K562 (cell line): ENCODE data around the gene SLX4IP. TPM values are rescaled to one million over a fixed set of nuclear protein-coding genes. Genes with fewer than 3 reads are reported as not detected.

ENCODE experiments used
- ATAC-seq: fragments of 200-7000 bp; cut with Tn5 transposase; 3 replicates; pipeline ENCODE4 v1.9.1; 2020; ENCODE audit warnings: moderate library complexity
- BruUV-seq: library from RNA; stranded (reverse); fragments of 400-500 nt; replicated peaks from 2 replicates; lab custom pipeline; 2021; lab: Mats Ljungman, UMichigan
- CTCF ChIA-PET: fragments of 300-600 bp; formaldehyde crosslinking; extraction: SDS; loops from one replicate; lab custom pipeline; 2021; ENCODE audit warnings: low intra/inter-chr PET ratio; lab: Yijun Ruan, JAX
- POLR2A ChIA-PET: fragments of 300-600, 350-650 bp; sonication (Branson Sonifier 250); formaldehyde crosslinking; extraction: SDS; loops from one replicate; lab custom pipeline; 2021; ENCODE audit warnings: antibody characterized with exemption, inconsistent platforms; lab: Yijun Ruan, JAX
- DNase-seq, 4 experiments: peaks; one replicate each; pipeline versions ENCODE4 v3.0.0 to v3.0.0-alpha.2; 2011 to 2018; ENCODE audit warnings: low spot score in 3 of 4, mixed read lengths in 3 of 4; ENCODE audit errors: extremely low read depth in 1 of 4
- FAIRE-seq: peaks from 2 replicates; lab custom pipeline; 2011; peaks lifted over from hg19 to GRCh38; lab: Jason Lieb, UNC
- H2AFZ ChIP-seq: 2 replicates; pipeline ENCODE4 v1.6.0; 2011; ENCODE audit warnings: low read depth, low read length, control low read depth, inconsistent platforms
- H3K27ac ChIP-seq: fragments of 200-600 bp; 3 replicates; pipeline ENCODE4 v1.8.0; 2011; ENCODE audit warnings: low read depth, mild to moderate bottlenecking, control low read depth, inconsistent platforms, low read length, moderate library complexity, mixed read lengths; ENCODE audit errors: extremely low read depth
- H3K27me3 ChIP-seq, 2 experiments: fragments of 300-600 bp in 1 of 2; 2 replicates in 1 of 2; 3 replicates in 1 of 2; pipeline versions ENCODE4 v1.6.0 to v1.8.0; 2011; ENCODE audit warnings: inconsistent platforms in 2 of 2, low read length in 2 of 2, mild to moderate bottlenecking in 1 of 2, mixed read lengths in 1 of 2, moderate library complexity in 1 of 2; ENCODE audit not compliant: control insufficient read depth in 2 of 2, insufficient read depth in 2 of 2
- H3K36me3 ChIP-seq: fragments of 300-600 bp; 3 replicates; pipeline ENCODE4 v1.8.0; 2011; ENCODE audit warnings: mild to moderate bottlenecking, low read length, inconsistent platforms; ENCODE audit not compliant: control insufficient read depth, insufficient read depth
- H3K4me1 ChIP-seq, 2 experiments: fragments of 200-600 bp in 1 of 2; replicated peaks in 1 of 2; 2 replicates in 1 of 2; 3 replicates in 1 of 2; pipeline versions ENCODE4 v1.5.1 to v1.8.0; 2011; ENCODE audit warnings: inconsistent platforms in 2 of 2, low read length in 2 of 2, mild to moderate bottlenecking in 1 of 2, mixed read lengths in 1 of 2, moderate library complexity in 1 of 2; ENCODE audit not compliant: control insufficient read depth in 2 of 2, insufficient read depth in 2 of 2
- H3K4me2 ChIP-seq: 2 replicates; pipeline ENCODE4 v1.6.1; 2011; ENCODE audit warnings: low read length, control low read depth, inconsistent platforms, mixed read lengths; ENCODE audit not compliant: insufficient read depth
- H3K4me3 ChIP-seq: fragments of 200-600 bp; sonication (generic), shearing (Covaris generic); 2 replicates; pipeline ENCODE4 v1.5.1; 2016; ENCODE audit warnings: control low read depth, inconsistent platforms
- H3K79me2 ChIP-seq: fragments of 200-600 bp; 3 replicates; pipeline ENCODE4 v1.8.0; 2011; ENCODE audit warnings: low read length, inconsistent platforms; ENCODE audit not compliant: control insufficient read depth, insufficient read depth
- H3K9ac ChIP-seq, 2 experiments: 2 replicates each; pipeline versions ENCODE4 v1.6.0 to v1.6.1; 2011; ENCODE audit warnings: low read depth in 2 of 2, low read length in 2 of 2, control low read depth in 1 of 2, inconsistent platforms in 1 of 2, mild to moderate bottlenecking in 1 of 2, mixed read lengths in 1 of 2; ENCODE audit not compliant: insufficient read depth in 1 of 2
- H3K9me1 ChIP-seq: one replicate; pipeline ENCODE4 v1.6.0; 2011; ENCODE audit warnings: inconsistent platforms, mild to moderate bottlenecking, low read length, moderate library complexity; ENCODE audit not compliant: control insufficient read depth, insufficient read depth
- H3K9me3 ChIP-seq: replicated peaks from 2 replicates; pipeline ENCODE4 v1.5.1; 2011; ENCODE audit warnings: low read depth, low read length, inconsistent platforms; ENCODE audit not compliant: control insufficient read depth, insufficient read depth
- H4K20me1 ChIP-seq: replicated peaks from 2 replicates; pipeline ENCODE4 v1.6.1; 2011; ENCODE audit warnings: low read length, inconsistent platforms, mixed read lengths; ENCODE audit not compliant: control insufficient read depth, insufficient read depth
- DNMT1 ChIP-seq: fragments of 450-650 bp; IDR thresholded peaks from 2 replicates; pipeline ENCODE4 v1.6.1; 2016; ENCODE audit warnings: antibody characterized with exemption, mild to moderate bottlenecking
- GTF2E2 ChIP-seq: fragments of 200-800 bp; sonication (Bioruptor generic); IDR thresholded peaks from 2 replicates; pipeline ENCODE4 v1.6.1; 2016; ENCODE audit warnings: missing genetic modification characterization, missing compliant biosample characterization
- HOXB6 ChIP-seq: fragments of 250-450 bp; sonication (Bioruptor Pico); IDR thresholded peaks from 2 replicates; pipeline ENCODE4 v1.5.1; 2022; ENCODE audit warnings: mild to moderate bottlenecking, borderline replicate concordance
- KDM1A ChIP-seq, 2 experiments: fragments of 450-650 bp; IDR thresholded peaks; 2 replicates each; pipeline ENCODE4 v1.6.1; 2016; ENCODE audit warnings: mild to moderate bottlenecking in 2 of 2
- KLF16 ChIP-seq: IDR thresholded peaks from 2 replicates; pipeline ENCODE4 v1.6.1; 2016; ENCODE audit warnings: antibody characterized with exemption
- NFYB ChIP-seq: IDR thresholded peaks from 2 replicates; pipeline ENCODE4 v1.6.1; 2011; ENCODE audit warnings: mild to moderate bottlenecking, moderate library complexity; ENCODE audit not compliant: insufficient read length; ENCODE audit errors: extremely low read depth
- PHB2 ChIP-seq: fragments of 450-650 bp; IDR thresholded peaks from 2 replicates; pipeline ENCODE4 v1.6.1; 2017; ENCODE audit warnings: low read depth
- POLR2B ChIP-seq: fragments of 450-650 bp; IDR thresholded peaks from 2 replicates; pipeline ENCODE4 v1.6.1; 2018; ENCODE audit warnings: low read depth; ENCODE audit not compliant: partially characterized antibody
- RFX1 ChIP-seq: fragments of 450-650 bp; IDR thresholded peaks from 2 replicates; pipeline ENCODE4 v1.6.1; 2016; ENCODE audit warnings: mild to moderate bottlenecking, moderate library complexity
- SOX6 ChIP-seq: fragments of 450-650 bp; IDR thresholded peaks from 2 replicates; pipeline ENCODE4 v1.6.1; 2014; ENCODE audit warnings: mild to moderate bottlenecking
- WGBS: fragments of 100-300 bp; shearing (Covaris generic); methylation state at CpG from one replicate; pipeline ENCODE4 v1.1.6; 2016; ENCODE audit warnings: low coverage, mixed read lengths; ENCODE audit not compliant: insufficient coverage; ENCODE audit errors: missing lambda C conversion rate; 5-methylcytosine and 5-hydroxymethylcytosine counted together
- in situ Hi-C: fragments of 300-500 bp; cut with MboI; formaldehyde crosslinking; loops from 4 replicates; pipeline ENCODE4 v1.15.0; 2018; ENCODE audit warnings: inconsistent platforms, mixed read lengths
- intact Hi-C: fragments of 100-400 bp; cut with micrococcal nuclease; formaldehyde crosslinking; loops from 2 replicates; pipeline ENCODE4 v1.14.2; 2022
- polyA plus RNA-seq, 8 experiments: library from polyadenylated mRNA; depleted of rRNA in 4 of 8; stranded (reverse) in 5 of 8; unstranded in 3 of 8; fragments of >200 nt; fragmentation: Nextera tagmentation in 2 of 8; fragmentation: Illumina TruSeq in 1 of 8; extraction: Ambion mirVana in 2 of 8; extraction: Trizol in 1 of 8; gene quantifications; 2 replicates each; pipeline versions ENCODE4 v1.2.1 to v1.2.3, GENCODE V29; 2011 to 2014; ENCODE audit warnings: inconsistent platforms in 1 of 8, missing spikeins in 1 of 8
- total RNA-seq, 7 experiments: library from RNA; depleted of rRNA in 6 of 7; stranded (reverse); fragments of >200 nt in 6 of 7; fragmentation: Illumina TruSeq in 2 of 7; extraction: Trizol in 2 of 7; gene quantifications; 2 replicates each; pipeline versions ENCODE4 v1.2.1 to v1.2.3, GENCODE V29; 2011 to 2021; ENCODE audit warnings: low replicate concordance in 1 of 7
- TF ChIP-seq, protein P1 (sequence below): IDR thresholded peaks from 3 replicates; pipeline ENCODE4 v1.6.1; 2011; ENCODE audit warnings: borderline replicate concordance, mild to moderate bottlenecking; ENCODE audit not compliant: insufficient read length, insufficient read depth
- TF ChIP-seq, protein P2 (sequence below): fragments of 200-800 bp; sonication (Bioruptor generic); IDR thresholded peaks from 2 replicates; pipeline ENCODE4 v1.6.1; 2016; ENCODE audit warnings: missing genetic modification characterization, missing compliant biosample characterization
- TF ChIP-seq, protein P3 (sequence below), 2 experiments: IDR thresholded peaks; 2 replicates each; pipeline ENCODE4 v1.6.1; 2012; ENCODE audit warnings: improper control_type of control experiment in 2 of 2, low read depth in 2 of 2, low read length in 2 of 2, borderline replicate concordance in 1 of 2
- TF ChIP-seq, protein P4 (sequence below): sonication (generic); formaldehyde crosslinking; IDR thresholded peaks from 2 replicates; pipeline ENCODE4 v1.8.1; 2022; ENCODE audit warnings: missing genetic modification reagents

Gene SLX4IP
- total and polyA plus RNA-seq, 9 of the 15 experiments (the other 6 are each of a cell fraction or from before 2014, with no cell fraction given), result 1.5 to 5.9 (median 3.5) TPM

- Histone ChIP-seq H3K79me2 (no peaks in the 10 kb centered on the region; the same call in 2 of the 3 replicates), H3K36me3 (no peaks in the 10 kb centered on the region), H3K9me3 (no peaks in the 10 kb centered on the region), H4K20me1 (no peaks in the 10 kb centered on the region), H2AFZ (no peak overlapping the region), H3K4me2 (no peak overlapping the region), H3K9ac (no peak overlapping the region), H3K4me1 (peaks cover 0 to 16% of the 10 kb centered on the region in 2 experiments; a peak in 3 of 5 replicates), H3K27me3 (no peaks in the 10 kb centered on the region), H3K9me1 (no peaks in the 10 kb centered on the region), H3K27ac (no peak overlapping the region), H3K4me3 (no peak overlapping the region)
- ATAC-seq, result no peak
- FAIRE-seq, result no peak
- DNase-seq, result no peak
- BruUV-seq, result no TSS peak
- in situ Hi-C loops (no loop called here), intact Hi-C loops (no loop called here)
- CTCF ChIA-PET, result no interaction called here
- POLR2A ChIA-PET, result no interaction called here
- 85% methylated on average over 2 of the region's 2 CpGs for WGBS
- no peak for TF ChIP-seq NFYB
- TF ChIP-seq SOX6, result no peak
- TF ChIP-seq GTF2E2 (tag), result no peak
- no peak for TF ChIP-seq DNMT1
- TF ChIP-seq, protein P1, sequence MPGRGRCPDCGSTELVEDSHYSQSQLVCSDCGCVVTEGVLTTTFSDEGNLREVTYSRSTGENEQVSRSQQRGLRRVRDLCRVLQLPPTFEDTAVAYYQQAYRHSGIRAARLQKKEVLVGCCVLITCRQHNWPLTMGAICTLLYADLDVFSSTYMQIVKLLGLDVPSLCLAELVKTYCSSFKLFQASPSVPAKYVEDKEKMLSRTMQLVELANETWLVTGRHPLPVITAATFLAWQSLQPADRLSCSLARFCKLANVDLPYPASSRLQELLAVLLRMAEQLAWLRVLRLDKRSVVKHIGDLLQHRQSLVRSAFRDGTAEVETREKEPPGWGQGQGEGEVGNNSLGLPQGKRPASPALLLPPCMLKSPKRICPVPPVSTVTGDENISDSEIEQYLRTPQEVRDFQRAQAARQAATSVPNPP, result no peak
- no peak for TF ChIP-seq RFX1
- TF ChIP-seq, protein P2, sequence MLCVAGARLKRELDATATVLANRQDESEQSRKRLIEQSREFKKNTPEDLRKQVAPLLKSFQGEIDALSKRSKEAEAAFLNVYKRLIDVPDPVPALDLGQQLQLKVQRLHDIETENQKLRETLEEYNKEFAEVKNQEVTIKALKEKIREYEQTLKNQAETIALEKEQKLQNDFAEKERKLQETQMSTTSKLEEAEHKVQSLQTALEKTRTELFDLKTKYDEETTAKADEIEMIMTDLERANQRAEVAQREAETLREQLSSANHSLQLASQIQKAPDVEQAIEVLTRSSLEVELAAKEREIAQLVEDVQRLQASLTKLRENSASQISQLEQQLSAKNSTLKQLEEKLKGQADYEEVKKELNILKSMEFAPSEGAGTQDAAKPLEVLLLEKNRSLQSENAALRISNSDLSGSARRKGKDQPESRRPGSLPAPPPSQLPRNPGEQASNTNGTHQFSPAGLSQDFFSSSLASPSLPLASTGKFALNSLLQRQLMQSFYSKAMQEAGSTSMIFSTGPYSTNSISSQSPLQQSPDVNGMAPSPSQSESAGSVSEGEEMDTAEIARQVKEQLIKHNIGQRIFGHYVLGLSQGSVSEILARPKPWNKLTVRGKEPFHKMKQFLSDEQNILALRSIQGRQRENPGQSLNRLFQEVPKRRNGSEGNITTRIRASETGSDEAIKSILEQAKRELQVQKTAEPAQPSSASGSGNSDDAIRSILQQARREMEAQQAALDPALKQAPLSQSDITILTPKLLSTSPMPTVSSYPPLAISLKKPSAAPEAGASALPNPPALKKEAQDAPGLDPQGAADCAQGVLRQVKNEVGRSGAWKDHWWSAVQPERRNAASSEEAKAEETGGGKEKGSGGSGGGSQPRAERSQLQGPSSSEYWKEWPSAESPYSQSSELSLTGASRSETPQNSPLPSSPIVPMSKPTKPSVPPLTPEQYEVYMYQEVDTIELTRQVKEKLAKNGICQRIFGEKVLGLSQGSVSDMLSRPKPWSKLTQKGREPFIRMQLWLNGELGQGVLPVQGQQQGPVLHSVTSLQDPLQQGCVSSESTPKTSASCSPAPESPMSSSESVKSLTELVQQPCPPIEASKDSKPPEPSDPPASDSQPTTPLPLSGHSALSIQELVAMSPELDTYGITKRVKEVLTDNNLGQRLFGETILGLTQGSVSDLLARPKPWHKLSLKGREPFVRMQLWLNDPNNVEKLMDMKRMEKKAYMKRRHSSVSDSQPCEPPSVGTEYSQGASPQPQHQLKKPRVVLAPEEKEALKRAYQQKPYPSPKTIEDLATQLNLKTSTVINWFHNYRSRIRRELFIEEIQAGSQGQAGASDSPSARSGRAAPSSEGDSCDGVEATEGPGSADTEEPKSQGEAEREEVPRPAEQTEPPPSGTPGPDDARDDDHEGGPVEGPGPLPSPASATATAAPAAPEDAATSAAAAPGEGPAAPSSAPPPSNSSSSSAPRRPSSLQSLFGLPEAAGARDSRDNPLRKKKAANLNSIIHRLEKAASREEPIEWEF (CRISPR knock-in tag), result no peak
- TF ChIP-seq, protein P3, sequence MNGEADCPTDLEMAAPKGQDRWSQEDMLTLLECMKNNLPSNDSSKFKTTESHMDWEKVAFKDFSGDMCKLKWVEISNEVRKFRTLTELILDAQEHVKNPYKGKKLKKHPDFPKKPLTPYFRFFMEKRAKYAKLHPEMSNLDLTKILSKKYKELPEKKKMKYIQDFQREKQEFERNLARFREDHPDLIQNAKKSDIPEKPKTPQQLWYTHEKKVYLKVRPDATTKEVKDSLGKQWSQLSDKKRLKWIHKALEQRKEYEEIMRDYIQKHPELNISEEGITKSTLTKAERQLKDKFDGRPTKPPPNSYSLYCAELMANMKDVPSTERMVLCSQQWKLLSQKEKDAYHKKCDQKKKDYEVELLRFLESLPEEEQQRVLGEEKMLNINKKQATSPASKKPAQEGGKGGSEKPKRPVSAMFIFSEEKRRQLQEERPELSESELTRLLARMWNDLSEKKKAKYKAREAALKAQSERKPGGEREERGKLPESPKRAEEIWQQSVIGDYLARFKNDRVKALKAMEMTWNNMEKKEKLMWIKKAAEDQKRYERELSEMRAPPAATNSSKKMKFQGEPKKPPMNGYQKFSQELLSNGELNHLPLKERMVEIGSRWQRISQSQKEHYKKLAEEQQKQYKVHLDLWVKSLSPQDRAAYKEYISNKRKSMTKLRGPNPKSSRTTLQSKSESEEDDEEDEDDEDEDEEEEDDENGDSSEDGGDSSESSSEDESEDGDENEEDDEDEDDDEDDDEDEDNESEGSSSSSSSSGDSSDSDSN (IDR thresholded peaks at IDR 0.05; ENCODE audit: borderline replicate concordance in 1 of 2, low read depth in 2 of 2, low read length in 2 of 2), result no peak
- TF ChIP-seq HOXB6 (CRISPR knock-in tag), result no peak
- no peak for TF ChIP-seq PHB2
- TF ChIP-seq, protein P4, sequence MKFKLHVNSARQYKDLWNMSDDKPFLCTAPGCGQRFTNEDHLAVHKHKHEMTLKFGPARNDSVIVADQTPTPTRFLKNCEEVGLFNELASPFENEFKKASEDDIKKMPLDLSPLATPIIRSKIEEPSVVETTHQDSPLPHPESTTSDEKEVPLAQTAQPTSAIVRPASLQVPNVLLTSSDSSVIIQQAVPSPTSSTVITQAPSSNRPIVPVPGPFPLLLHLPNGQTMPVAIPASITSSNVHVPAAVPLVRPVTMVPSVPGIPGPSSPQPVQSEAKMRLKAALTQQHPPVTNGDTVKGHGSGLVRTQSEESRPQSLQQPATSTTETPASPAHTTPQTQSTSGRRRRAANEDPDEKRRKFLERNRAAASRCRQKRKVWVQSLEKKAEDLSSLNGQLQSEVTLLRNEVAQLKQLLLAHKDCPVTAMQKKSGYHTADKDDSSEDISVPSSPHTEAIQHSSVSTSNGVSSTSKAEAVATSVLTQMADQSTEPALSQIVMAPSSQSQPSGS (CRISPR knock-in tag), result no peak
- no peak for TF ChIP-seq KLF16
- no peak for TF ChIP-seq KDM1A (IDR thresholded peaks at IDR 0.05)
- TF ChIP-seq POLR2B, result no peak
Measured at GRCh38 chr20:10496465-10496864, 61.4 kb downstream of the SLX4IP start.
